Measurements from ENCODE around the gene ST6GAL1.
A peak's percentile ranks its signal among the peaks of the same experiment; 100 is the strongest.
"Not testable (repeated sequence)": the region's sequence is repeated elsewhere in the genome, so short reads cannot be mapped to it uniquely, and the experiment has no call there.

Gene ST6GAL1

GRCh38 chr3:186930143-186930640 lies at the start of gene ST6GAL1:
ST6GAL1 (plus strand) TSS chr3:186930526; CDS start chr3:187042704, 112,178 bp downstream.
- DNase-seq (ENCODE audit: low read depth in 2 of 2) = peak in 1 of 2 donors; percentile 35

DNA sequence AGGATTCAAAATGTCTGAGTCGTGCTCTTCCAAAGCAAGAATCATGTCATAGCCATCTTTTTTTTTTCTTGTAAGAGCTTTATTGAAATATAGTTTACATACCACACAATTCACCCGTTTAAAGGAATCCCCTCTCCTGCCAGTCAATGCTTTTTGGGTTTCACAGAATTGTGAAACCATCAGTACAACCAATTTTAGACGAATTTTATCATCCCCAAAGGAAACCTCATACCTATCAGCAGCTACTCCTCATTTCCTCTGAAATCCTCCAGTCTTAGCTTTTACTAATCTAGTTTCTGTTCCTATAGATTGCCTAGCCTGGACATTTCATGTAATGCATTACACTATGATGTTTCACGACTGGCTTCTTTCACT lies 48.2 kb upstream of the ST6GAL1 start:
- no peak for DNase-seq (ENCODE audit: low read depth in 2 of 2)

DNA sequence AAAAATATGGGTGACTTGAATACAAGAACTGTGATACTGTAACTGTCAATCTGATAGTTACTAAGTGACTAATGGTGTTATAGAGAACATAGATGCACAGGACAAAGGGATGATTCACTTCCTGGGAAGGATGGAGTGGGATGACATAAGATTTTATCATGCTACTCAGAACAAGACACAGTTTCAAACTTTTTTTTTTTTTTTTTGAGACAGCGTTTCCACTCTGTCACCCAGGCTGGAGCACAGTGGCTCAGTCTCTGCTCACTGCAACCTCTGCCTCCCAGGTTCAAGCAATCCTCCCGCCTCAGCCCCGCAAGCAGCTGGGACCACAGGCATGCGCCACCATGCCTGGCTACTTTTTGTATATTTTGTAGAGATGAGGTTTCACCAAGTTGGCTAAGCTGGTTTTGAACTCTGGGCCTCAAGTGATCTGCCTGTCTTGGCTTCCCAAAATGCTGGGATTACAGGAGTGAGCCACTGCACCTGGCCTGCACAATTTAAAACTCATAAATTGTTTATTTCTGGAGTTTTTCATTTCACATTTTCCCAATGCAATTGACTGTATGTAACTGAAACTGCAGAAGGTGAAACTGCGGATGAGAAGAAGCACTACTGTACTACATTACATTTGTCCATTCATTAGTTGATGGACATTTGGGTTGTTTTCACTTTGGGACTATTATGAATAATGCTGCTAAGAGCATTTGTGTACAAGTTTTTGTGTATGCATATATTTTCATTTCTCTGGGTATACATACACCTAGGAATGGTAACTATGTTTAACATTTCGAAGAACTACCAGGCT lies 47.2 kb upstream of the ST6GAL1 start:
- DNase-seq (ENCODE audit: low read depth in 2 of 2) = peak in 1 of 2 donors; percentile 4

DNA sequence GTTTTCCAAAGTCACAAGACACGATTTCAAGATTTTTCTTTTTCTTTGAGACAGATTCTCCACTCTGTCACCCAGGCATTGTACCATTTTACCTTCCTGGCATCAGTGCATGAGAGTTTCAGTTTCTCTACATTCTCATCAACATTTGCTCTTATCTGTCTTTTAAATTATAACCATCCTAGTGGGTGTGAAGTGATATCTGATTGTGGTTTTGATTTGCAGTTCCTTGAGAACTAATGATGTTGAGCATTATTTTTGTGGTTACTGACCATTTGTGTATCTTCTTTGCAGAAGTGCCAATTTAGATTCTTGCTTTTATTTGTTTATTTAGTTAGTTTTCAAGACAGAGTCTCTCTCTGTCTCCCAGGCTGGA lies 46.7 kb upstream of the ST6GAL1 start:
- no peak for DNase-seq (ENCODE audit: low read depth in 2 of 2)

DNA sequence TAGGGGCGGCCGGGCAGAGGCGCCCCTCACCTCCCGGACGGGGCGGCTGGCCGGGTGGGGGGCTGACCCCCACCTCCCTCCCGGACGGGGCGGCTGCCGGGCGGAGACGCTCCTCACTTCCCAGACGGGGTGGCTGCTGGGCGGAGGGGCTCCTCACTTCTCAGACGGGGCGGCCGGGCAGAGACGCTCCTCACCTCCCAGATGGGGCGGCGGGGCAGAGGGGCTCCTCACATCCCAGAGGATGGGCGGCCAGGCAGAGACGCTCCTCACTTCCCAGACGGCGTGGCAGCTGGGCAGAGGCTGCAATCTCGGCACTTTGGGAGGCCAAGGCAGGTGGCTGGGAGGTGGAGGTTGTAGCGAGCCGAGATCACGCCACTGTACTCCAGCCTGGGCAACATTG lies 45.5 kb upstream of the ST6GAL1 start:
- not testable (repeated sequence) for DNase-seq (ENCODE audit: low read depth in 2 of 2)

DNA sequence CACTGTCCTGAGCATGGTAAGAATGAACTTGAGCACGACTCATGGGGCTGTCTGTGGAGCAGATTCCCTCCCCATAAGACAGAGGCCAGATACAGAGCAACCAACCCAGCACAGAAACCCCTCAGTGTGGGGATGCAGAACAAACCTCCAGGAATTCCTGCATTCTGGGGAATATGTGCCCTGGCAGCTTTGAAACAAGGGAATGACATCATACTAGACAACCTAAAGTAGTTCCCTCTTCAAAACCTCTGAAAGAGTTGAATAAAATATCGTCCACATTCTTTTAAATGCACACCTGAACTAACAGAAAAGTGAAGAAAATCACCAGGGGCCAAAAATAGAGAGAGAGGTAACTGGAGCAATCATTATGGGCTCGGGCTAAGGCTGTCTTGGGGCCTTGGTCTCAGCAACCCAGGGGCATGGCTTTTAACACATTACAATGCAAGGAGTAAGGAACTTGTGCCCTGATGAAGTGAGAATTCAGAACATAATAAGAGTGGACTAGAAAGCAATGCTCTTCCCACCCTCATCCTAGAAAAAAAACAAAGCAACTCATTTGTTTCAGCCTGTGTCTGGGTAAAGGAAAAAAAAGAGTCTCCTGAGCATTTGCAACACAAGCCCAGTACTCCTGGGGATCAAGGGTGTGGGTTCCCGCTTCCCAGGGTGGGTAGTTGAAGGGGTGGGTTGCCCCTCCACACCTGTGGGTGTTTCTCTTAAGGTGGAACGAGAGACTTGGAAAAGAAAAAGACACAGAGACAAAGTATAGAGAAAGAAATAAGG lies 43.9 kb upstream of the ST6GAL1 start:
- no peak for DNase-seq (ENCODE audit: low read depth in 2 of 2)

GRCh38 chr3:186887507-186887938 lies 42.8 kb upstream of the ST6GAL1 start:
- DNase-seq (ENCODE audit: low read depth in 2 of 2) = not testable (repeated sequence)

DNA sequence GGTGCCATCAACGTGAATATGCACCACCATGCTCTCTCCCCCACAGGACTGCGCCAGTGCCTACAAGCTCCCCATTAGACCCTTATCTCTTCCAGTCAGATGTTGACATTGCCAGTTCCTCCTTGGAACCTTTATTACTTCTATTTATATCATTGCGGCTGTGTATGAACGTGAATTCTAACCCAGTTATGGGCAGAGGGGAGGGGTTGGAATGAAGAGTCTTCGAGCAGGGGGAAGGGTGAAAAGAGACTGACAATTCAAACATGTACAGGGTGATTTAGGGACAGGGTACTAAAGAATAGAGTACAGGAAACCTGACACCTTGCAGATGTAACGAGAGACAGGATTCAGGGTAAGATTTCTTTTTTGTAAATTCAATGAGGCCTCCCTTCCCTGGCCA lies 41.8 kb upstream of the ST6GAL1 start:
- no peak for DNase-seq (ENCODE audit: low read depth in 2 of 2)

- not testable (repeated sequence) for DNase-seq (ENCODE audit: low read depth in 2 of 2)
Observed at GRCh38 chr3:186889698-186890097, 40.6 kb upstream of the ST6GAL1 start.

DNA sequence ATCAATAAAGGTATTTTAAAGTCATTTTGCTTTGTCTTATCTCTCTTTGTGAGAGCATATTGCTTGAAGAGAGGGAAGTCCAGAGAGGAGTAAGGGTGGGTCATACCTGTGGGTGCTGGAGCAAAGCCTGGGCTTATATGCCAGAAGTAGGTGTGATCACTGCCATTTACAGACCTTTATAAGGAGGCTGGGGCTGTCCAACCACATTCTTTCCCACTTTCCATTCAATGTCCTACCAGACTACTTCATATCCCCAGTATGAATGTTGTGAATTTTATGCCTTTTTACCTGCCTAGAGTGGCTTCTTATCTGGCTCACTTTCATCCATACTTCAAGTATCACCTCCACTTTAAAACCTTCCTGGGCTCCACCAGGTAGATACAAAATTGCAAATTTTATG lies 39.4 kb upstream of the ST6GAL1 start:
- no peak for DNase-seq (ENCODE audit: low read depth in 2 of 2)

- not testable (repeated sequence) for DNase-seq (ENCODE audit: low read depth in 2 of 2)
Observed at GRCh38 chr3:186893071-186893470, 37.3 kb upstream of the ST6GAL1 start.

- DNase-seq (ENCODE audit: low read depth in 2 of 2) = no peak
Observed at GRCh38 chr3:186895406-186895805, 34.9 kb upstream of the ST6GAL1 start.

DNA sequence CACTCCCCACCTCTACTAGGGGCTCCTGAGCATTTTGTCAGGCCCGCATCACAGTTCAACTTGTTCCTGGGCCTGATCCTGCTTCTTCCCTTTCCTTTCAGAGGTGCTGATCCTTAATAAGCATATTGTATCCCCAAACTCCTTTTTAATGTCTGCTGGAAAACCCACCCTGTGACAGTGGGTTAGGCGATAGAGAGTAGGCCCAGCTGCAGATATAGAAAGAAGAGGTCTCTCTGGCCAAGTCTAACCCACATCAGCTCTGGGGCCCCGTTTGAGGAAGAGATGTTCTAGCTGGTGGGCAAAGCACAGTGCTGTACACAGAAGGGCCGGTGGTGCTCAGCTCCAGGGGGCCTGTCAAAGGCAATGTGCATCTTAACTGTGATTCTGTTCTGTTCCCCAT lies 34.3 kb upstream of the ST6GAL1 start:
- DNase-seq (ENCODE audit: low read depth in 2 of 2) = no peak

DNA sequence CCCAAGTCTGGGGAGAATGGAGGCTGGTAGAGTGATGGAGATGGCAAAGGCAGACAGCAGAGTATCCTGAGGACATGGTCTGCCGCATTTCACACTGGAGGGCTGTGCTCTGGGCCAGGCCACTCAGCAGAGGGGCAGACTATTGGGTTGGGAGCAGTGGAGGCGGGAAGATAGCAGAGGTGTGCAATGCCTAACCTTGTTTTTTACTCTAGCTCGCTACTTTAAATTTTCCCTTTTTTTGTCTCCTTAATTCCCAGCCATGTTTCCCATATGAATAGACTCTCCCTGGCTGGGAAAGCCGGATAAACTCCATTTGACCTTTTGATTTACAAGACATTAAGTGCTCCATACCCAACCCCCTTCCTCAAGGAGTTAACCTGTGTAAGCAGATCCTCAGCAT lies 33.5 kb upstream of the ST6GAL1 start:
- DNase-seq (ENCODE audit: low read depth in 2 of 2) = no peak

GRCh38 chr3:186901135-186901734 lies 29.1 kb upstream of the ST6GAL1 start:
- DNase-seq (ENCODE audit: low read depth in 2 of 2) = no peak

GRCh38 chr3:186902154-186902553 lies 28.2 kb upstream of the ST6GAL1 start:
- DNase-seq (ENCODE audit: low read depth in 2 of 2) = no peak

- DNase-seq (ENCODE audit: low read depth in 2 of 2) = no peak
Observed at GRCh38 chr3:186902713-186903112, 27.6 kb upstream of the ST6GAL1 start.

DNA sequence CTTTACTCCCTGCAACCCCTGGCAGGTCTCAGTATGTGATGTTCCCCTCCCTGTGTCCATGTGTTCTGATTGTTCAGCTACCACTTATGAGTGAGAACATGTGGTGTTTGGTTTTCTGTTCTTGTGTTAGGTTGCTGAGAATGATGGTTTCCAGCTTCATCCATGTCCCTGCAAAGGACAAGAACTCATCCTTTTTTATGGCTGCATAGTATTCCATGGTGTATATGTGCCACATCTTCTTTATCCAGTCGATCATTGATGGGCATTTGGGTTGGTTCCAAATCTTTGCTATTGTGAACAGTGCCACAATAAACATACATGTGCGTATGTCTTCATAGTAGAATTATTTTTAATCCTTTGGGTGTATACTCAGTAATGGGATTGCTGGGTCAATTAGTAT lies 26.6 kb upstream of the ST6GAL1 start:
- not testable (repeated sequence) for DNase-seq (ENCODE audit: low read depth in 2 of 2)

GRCh38 chr3:186907075-186907474 lies 23.3 kb upstream of the ST6GAL1 start:
- DNase-seq (ENCODE audit: low read depth in 2 of 2) = not testable (repeated sequence)

DNA sequence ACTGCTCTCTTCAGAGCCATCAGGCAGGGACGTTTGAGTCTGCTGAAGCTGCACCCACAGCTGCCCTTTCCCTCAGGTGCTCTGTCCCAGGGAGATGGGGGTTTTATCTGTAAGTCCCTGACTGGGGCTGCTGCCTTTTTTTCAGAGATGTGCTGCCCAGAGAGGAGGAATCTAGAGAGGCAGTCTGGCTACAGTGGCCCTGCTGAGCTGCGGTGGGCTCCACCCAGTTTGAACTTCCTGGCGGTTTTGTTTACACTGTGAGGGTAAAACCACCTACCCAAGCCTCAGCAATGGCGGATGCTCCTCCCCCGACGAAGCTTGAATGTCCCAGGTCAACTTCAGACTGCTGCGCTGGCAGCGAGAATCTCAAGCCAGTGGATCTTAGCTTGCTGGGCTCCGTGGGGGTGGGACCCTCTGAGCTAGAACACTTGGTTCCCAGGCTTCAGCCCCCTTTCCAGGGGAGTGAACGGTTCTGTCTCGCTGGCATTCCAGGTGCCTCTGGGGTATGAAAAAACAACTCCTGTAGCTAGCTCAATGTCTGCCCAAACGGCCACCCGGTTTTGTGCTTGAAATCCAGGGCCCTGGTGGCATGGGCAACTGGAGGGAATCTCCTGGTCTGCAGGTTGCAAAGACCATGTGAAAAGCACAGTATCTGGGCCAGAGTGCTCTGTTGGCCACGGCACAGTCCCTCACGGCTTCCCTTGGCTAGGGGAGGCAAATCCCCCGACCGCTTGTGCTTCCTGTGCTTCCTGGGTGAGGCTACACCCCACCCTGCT lies 21.1 kb upstream of the ST6GAL1 start:
- peak; percentile 21 to 50 for DNase-seq (ENCODE audit: low read depth in 2 of 2)
